MG63 (cell line): ENCODE data around the gene POM121C. TPM values are rescaled to one million over a fixed set of nuclear protein-coding genes. Genes with fewer than 3 reads are reported as not detected.
"Not testable (repeated sequence)": the region's sequence is repeated elsewhere in the genome, so short reads cannot be mapped to it uniquely, and the experiment has no call there.

ENCODE experiments used
- DNase-seq: peaks from one replicate; pipeline ENCODE4 v3.0.0-alpha.2; 2020
- H3K27me3 ChIP-seq: fragments of 250-450 bp; sonication (Bioruptor Pico); 2 replicates; pipeline ENCODE4 v1.5.1; 2020; ENCODE audit warnings: mild to moderate bottlenecking, moderate library complexity
- H3K36me3 ChIP-seq: fragments of 250-450 bp; sonication (Bioruptor Pico); 2 replicates; pipeline ENCODE4 v1.5.1; 2020; ENCODE audit warnings: mild to moderate bottlenecking, moderate library complexity
- H3K4me3 ChIP-seq: fragments of 250-450 bp; sonication (Bioruptor Pico); 2 replicates; pipeline ENCODE4 v1.5.1; 2020; ENCODE audit warnings: mild to moderate bottlenecking, moderate library complexity
- H3K9me3 ChIP-seq: fragments of 250-450 bp; sonication (Bioruptor Pico); 2 replicates; pipeline ENCODE4 v1.5.1; 2020; ENCODE audit warnings: mild to moderate bottlenecking, moderate library complexity
- total RNA-seq: library from RNA; depleted of rRNA; stranded (reverse); fragments of >200 nt; shearing (Covaris generic); gene quantifications from 2 replicates; pipeline ENCODE4 v1.2.3, GENCODE V29; 2014; ENCODE audit warnings: low replicate concordance

The POM121C gene
- total RNA-seq, 1 experiment from 2014 or later: 4.5 TPM

DNA sequence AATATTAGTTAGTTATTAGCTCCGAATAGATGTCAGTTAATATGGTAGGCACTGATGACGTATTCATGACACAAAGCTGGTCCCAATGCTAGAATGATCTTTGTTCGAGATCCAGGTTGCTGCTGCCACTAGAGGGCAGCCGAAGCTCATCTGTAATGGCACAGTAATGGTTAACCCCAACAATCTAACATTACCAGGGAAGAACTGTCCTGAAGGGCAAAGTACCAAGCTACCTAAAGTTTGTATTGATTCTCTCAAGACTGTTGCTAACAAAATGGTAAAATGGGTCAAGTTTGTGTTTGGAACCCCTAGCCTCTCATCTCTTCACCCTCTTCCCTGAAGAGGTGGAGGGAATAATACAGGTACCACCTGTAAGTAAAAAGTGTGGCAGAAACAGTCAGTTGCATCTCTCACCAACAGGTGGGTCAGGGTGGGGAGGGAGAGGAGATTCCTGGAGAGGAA, 33.6 kb downstream of the POM121C start:
- not testable (repeated sequence) for H3K36me3 ChIP-seq, H3K27me3 ChIP-seq, H3K9me3 ChIP-seq, H3K4me3 ChIP-seq, DNase-seq

DNA sequence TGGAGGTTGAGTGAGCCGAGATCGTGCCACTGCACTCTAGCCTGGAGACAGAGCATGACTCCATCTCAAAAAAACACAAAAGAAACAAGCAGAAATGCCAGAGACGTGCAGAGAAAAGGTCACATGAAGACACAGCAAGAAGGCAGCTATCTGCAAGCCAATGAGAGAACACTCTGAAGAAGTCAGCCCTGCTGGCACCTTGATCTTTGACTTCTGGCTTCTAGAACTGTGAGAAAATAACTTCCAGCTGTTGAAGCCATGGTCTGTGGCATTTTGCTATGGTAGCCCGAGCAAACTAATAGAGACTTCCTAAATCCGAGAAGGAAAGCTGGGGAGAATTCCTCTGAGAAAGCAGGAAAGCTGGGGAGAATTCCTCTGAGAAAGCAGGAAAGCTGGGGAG, 36.2 kb downstream of the POM121C start:
- H3K36me3 ChIP-seq, H3K4me3 ChIP-seq, H3K27me3 ChIP-seq, DNase-seq, H3K9me3 ChIP-seq: not testable (repeated sequence)

DNA sequence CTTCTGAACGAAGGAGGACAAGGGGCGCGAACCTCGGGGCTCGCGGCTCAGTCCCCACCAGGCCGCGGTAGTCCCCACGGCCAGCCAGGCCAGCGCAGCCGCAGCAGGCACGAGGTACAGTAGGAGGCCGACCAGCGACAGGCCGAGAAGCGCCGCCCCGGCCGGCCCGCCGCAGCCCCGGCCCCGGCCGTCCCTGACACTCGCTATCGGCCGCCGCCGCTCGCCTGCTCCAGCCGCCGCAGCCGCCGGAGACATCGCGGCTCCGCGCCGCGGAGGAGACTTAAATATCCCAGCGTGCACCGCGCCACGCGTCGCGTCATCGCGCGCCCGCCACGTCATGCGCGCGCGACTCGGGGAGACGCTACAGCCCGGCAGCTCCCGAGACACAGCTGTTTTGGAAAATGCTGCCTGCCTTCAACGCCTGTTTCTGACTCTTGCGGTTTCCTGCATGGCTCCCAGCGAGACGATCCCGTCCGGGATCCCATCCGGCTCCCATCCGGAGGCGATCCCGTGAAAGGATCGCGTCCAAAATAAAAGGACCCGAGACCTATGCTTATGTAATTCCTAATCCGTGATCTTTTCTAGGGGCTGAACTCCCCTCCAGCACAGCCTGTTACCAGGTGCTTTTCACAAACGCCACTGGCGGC, 43.5 kb downstream of the POM121C start:
- peak; percentile 28 for DNase-seq
- not testable (repeated sequence) for H3K27me3 ChIP-seq, H3K9me3 ChIP-seq, H3K36me3 ChIP-seq
- peak overlapping the region; percentile 50 for H3K4me3 ChIP-seq

DNA sequence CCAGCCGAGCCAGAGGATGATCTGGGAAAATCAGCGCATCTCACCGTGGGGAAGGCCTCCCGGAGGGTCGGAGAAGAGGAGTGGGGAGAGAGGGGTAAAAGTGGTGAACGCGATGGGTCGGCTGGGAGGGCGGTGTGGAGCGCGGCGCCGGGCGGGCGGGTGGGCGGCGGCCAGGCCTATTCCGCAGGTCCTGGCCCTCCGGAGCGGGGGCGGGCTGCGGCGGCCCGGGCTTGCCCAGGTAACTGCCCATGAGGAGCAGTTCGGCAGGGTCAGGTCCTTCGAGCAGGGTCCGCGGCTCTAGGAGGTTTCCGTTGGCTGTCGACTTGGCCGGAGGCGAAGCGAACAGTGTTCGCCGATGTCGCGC, 44.0 kb downstream of the POM121C start:
- H3K27me3 ChIP-seq, DNase-seq, H3K36me3 ChIP-seq, H3K9me3 ChIP-seq: not testable (repeated sequence)
- peak overlapping the region; percentile 50 for H3K4me3 ChIP-seq

DNA sequence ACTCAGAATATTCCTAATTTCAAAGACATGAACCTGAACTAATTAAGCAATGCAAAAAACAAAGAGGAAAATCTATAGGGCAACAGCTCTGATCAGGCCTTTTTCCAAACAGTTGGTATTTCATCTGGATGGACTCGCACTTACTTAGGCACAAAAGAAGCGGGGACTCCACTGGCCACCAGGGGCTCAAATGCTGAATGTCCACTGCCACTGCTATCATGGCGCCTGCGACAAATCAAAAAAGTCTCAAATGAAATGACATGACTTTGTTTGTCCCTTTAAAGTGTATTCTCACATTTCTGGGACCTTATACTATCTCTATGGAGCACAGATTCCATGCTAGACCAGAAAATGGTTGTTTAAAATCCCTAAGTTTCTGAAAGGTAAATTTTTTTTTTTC, 47.1 kb downstream of the POM121C start:
- not testable (repeated sequence) for DNase-seq, H3K4me3 ChIP-seq, H3K27me3 ChIP-seq, H3K9me3 ChIP-seq
- peaks cover 26% of the 10 kb centered on the region for H3K36me3 ChIP-seq

DNA sequence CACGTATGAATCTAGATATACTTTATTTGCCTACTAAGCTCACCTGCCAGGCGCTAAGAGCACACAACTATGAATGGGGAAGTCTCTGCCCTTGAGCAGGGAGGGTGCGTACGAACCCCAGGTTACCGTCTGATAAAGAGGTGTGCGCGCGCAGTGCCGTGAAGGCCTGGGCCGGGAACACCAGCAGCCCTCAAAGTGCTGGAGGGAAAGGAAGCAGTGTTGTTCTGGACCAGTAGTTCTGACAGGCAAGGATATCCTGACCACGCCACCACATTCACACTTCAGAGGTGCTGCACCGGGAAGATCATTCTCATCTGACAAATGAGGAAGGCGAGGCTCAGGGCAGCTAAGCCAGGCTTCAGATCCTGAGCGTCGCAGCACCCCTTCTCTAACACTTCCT, 62.6 kb downstream of the POM121C start:
- not testable (repeated sequence) for DNase-seq, H3K27me3 ChIP-seq, H3K9me3 ChIP-seq, H3K4me3 ChIP-seq, H3K36me3 ChIP-seq

DNA sequence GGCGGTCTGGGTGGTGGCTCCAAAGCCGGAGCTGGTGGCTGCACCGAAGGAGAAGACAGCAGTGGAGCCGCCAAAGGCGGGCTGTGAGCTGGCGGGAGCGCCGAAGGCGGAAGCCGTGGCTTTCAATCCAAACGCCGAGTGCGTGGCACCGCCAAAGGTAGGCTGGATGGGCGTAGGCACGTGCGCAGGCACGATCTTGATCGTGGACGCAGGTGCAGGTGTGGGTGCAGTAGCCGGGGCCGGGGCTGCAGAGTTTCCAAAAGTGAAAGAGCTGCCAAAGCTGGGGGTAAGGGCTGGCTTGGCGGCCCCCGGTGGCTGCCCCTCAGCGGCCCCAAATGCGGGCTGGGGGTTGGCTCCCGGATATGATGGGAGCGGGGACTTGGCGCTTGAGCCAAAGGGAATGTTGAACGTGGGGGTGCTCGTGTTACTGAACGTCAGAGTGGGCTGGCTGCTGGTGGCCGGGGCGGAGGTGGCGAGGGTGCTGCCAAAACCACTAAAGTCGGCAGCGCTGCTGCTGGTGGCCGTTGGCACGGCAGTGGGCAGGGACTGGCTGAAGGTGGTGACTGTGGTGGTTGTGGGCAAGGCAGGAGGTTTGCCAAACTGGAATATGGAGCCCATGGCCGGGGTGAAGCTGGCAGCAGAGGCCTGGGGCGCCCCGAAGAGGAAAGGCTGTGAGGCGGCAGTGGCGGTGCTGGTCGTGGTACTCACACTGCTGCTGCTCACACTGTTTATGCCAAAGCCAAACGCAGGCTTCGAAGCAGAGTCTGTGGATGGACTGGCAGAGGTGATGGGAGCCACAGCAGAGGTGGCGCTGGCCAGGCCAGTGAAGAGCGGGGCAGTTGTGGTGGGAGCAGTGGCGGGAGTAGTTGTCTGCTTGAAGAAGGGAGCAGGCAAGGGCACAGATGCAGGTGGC, 64.0 kb downstream of the POM121C start:
- H3K4me3 ChIP-seq, H3K27me3 ChIP-seq, DNase-seq, H3K9me3 ChIP-seq, H3K36me3 ChIP-seq: not testable (repeated sequence)

DNA sequence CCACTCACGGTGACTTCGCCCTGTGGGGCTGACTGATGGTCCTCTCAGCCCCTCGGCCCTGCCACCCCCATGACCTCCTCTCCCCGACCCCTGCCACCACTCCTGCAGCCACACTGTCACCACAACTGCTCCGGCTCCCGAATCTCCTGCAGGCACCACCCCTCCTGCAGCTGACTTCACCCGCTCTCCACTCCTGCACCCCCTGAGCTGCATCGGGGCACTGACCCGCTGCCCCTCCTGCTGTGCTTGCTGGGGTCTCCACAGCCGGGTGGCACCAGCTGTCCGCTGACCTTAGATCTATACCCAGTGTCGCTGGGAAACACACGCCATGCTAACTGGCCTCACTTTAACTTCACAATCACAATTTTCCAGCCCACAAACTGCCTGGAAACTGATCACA, 65.9 kb downstream of the POM121C start:
- H3K9me3 ChIP-seq, H3K36me3 ChIP-seq, DNase-seq, H3K4me3 ChIP-seq, H3K27me3 ChIP-seq: not testable (repeated sequence)

DNA sequence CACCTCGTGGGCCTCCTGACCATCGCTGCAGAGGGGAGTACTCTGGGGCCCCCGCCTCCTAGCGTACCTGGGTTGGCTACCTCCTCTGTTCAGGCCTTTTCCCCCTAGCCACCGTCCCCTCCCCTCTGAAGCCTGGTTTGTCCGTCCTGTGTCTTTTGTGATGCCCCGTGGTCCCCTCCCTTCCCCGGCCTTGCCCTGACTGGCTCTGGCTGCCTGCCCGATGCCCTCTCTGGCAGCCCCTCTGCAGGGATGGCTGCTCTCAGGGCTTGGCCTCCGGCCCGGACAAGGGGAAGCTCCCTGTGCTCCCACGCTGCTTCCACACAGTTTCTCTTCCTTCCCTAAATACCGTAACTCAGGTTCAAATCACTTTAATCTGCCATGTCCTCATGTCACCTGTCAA, 66.4 kb downstream of the POM121C start:
- not testable (repeated sequence) for H3K27me3 ChIP-seq, H3K9me3 ChIP-seq, H3K36me3 ChIP-seq, H3K4me3 ChIP-seq, DNase-seq

DNA sequence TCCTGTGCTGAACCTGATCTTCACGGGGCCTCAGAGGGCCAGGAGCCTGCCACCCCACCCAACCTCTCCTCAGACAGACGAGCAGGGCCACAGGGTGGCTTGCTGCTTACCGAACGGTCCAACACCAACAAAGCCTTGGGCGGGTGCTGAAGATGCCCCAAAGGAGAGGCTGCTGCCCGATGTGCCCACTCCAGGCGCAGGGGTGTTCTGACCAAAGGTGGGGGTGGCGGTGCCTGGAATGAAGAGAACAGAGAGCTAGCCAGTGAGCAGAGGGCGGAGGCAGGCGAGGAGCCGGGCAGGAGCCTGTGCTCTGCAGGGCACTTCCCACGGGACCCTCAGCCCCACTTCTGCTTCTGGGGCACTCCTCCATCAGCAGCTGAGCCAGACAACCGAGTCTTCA, 66.9 kb downstream of the POM121C start:
- not testable (repeated sequence) for H3K4me3 ChIP-seq, H3K36me3 ChIP-seq, DNase-seq, H3K9me3 ChIP-seq, H3K27me3 ChIP-seq

DNA sequence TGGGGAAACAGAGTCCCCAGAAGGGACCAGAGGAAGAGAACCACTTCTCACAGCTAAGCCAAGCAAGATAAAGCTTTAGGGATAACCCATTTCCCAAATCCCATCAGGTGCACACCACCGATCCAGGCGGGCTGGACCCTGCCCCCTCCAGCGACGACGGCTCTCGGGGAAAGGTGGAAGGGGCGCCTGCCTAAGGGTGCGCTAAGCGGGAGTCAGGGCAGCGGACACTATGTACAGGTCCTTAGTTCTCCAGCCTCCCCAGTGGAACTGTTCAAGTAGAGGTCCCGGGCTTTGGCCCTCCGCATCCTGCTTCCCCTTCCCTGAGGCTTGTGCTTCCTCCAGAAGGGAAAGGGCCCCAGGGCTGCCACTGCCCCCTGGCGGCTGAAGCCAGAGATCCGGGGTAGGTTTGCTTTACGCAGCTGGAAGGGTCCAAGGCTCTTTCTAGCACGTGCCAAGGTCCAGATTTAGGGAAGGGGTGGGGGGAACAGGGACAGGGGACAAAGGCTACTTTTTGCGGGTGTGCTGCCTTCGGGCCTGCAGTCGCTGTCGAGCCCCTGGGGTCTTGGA, 67.7 kb downstream of the POM121C start:
- not testable (repeated sequence) for DNase-seq, H3K9me3 ChIP-seq, H3K27me3 ChIP-seq, H3K36me3 ChIP-seq, H3K4me3 ChIP-seq

DNA sequence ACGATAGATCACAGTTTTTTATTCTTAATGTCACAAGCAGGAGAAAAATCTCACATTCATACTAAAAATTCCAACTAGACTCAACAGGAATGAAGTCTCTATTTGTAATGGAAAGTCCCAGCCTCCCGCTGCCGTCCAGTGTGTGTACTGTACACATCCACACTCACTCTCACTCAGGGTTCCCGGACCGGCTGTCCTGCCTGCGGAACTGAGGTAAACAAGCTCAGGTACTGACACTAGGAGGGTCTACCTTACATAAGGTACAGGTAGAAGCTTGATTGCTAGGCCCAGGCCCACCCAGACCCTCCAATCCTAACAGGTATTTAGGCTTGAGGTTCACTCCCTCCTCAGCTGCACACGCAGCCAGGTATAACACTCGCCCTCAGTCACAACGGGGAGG, 69.3 kb downstream of the POM121C start:
- not testable (repeated sequence) for H3K36me3 ChIP-seq, H3K9me3 ChIP-seq, H3K27me3 ChIP-seq, DNase-seq, H3K4me3 ChIP-seq

DNA sequence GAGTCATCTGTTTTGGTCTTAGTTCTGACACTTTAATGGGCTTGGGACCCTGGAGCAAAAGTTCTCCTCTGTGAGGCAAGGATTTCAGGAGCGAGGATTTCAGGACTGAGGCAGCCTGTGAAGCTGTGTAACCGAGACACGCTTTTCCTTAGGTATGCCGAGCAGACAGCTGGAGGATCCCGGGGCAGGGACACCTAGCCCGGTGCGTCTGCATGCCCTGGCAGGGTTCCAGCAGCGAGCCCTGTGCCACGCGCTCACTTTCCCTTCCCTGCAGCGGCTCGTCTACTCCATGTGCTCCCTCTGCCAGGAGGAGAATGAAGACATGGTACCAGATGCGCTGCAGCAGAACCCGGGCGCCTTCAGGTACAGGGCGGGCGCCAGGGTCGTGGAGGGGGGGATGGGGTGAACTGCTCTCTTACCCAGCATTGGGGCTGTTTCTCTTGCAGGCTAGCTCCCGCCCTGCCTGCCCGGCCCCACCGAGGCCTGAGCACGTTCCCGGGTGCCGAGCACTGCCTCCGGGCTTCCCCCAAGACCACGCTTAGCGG, 70.2 kb downstream of the POM121C start:
- not testable (repeated sequence) for H3K36me3 ChIP-seq, H3K27me3 ChIP-seq, H3K9me3 ChIP-seq, H3K4me3 ChIP-seq, DNase-seq

DNA sequence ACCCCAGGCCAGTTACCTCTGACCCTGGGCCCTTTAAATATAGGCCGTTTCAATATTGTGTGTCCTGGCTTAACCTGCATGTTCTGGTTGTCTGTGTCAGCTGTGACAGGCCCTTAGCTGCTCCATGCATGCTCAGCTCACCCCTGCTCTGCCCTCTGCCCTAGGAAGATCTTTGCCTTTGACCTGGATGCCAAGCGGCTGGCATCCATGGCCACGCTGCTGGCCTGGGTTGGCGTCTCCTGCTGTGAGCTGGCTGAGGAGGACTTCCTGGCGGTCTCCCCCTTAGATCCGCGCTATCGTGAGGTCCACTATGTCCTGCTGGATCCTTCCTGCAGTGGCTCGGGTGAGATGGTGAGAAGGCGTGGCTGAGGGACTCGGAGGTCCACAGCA, 70.7 kb downstream of the POM121C start:
- H3K4me3 ChIP-seq, H3K9me3 ChIP-seq, DNase-seq, H3K27me3 ChIP-seq, H3K36me3 ChIP-seq: not testable (repeated sequence)

DNA sequence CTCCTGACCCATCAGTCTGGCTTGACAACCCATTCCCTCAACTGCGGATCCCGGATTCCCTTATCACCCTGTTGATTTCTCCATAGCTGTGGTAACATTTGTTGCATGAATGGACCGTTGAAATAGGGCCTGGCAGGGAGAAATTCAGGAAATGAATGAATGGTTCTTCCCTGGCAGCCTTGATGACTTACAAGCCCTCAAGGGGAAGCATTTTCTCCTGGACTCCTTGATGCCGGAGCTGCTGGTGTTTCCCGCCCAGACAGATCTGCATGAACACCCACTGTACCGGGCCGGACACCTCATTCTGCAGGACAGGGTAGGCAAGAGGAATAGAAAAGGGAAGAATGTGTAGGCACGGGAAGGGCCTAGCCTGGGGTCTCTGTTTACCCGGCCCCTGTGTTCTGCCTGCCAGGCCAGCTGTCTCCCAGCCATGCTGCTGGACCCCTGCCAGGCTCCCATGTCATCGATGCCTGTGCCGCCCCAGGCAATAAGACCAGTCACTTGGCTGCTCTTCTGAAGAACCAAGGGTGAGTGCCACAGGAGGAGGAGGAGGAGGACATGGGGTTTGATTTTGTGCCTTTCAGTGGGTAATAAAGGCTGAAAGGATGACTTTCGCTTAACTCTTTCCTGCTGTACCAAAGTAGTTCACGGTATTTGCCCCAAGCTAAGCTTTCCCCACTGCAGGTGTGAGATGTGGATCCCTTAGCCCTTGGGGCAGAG, 71.2 kb downstream of the POM121C start:
- not testable (repeated sequence) for H3K9me3 ChIP-seq, H3K4me3 ChIP-seq, H3K27me3 ChIP-seq, H3K36me3 ChIP-seq
- peak; percentile 38 for DNase-seq

DNA sequence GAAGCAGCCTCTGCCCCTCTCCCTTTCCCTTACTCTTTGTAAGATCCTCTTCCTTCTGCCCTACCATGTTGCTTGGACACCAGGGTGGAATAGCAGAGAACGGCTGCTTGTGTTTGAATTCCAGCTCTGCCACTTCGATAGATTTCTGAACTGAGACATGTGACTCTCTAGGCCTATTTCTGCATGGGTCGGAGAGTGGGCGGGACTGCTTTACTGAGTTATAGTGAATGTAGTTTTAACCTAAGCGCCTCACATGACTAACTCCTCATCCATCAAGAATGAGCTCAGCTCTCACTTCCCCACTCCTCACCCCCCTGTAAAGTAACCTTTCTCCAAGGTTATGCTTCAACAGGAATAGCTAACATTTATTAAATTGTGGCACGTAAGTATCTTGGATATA, 71.9 kb downstream of the POM121C start:
- H3K9me3 ChIP-seq, H3K27me3 ChIP-seq, DNase-seq, H3K36me3 ChIP-seq, H3K4me3 ChIP-seq: not testable (repeated sequence)

DNA sequence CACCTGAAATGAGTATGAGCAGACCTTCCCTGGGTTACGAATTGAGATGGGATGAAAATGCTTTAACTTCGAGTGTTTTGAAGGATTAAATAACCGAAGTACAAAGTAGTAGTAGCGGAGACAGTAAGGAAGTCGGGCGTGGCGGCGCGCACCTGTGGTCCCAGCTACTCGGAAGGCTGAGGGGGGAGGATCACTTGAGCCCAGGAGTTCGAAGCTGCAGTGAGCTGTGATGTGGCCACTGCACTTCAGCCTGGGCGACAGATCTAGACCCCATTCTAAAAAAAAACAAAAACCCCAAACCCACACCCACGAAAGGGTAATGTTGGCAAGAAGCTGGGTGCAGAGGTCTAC, 75.3 kb downstream of the POM121C start:
- H3K36me3 ChIP-seq, H3K27me3 ChIP-seq, H3K9me3 ChIP-seq, H3K4me3 ChIP-seq, DNase-seq: not testable (repeated sequence)
